HG02763 (cell line): ENCODE measurements around the gene RNU6-9.
"Not testable (repeated sequence)": the region's sequence is repeated elsewhere in the genome, so short reads cannot be mapped to it uniquely, and the experiment has no call there.

Experiments used
- ATAC-seq: cut with Tn5 transposase; IDR thresholded peaks from one replicate; pipeline ENCODE4 v1.9.1; 2021; ENCODE audit warnings: mild to moderate bottlenecking, moderate library complexity; ENCODE audit not compliant: unreplicated experiment

RNU6-9 gene

DNA sequence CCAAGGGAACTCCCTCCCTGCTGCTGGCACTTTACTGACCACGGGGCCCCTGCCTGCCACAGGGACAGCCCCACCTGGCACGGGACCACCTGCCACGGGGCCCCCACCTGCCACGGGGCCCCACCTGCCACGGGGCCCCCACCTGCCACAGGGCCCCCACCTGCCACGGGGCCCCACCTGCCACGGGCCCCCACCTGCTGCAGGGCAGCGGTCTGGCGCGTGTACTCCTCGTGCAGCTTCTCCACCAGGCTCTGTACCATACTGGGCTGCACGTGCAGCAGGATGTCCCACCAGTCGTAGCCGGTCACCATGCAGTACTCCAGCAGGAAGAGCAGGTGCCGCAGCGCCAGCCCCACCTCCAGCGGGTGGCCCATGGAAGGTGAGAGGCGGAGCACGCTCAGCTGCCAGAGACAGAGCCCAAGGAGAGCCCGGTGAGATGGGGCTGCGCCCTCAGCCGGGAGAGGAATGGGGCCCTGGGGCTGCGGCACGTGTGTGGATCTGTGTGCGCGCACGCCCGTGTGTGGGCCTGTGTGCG lies 16.4 kb upstream of the RNU6-9 start:
- no peak for ATAC-seq

DNA sequence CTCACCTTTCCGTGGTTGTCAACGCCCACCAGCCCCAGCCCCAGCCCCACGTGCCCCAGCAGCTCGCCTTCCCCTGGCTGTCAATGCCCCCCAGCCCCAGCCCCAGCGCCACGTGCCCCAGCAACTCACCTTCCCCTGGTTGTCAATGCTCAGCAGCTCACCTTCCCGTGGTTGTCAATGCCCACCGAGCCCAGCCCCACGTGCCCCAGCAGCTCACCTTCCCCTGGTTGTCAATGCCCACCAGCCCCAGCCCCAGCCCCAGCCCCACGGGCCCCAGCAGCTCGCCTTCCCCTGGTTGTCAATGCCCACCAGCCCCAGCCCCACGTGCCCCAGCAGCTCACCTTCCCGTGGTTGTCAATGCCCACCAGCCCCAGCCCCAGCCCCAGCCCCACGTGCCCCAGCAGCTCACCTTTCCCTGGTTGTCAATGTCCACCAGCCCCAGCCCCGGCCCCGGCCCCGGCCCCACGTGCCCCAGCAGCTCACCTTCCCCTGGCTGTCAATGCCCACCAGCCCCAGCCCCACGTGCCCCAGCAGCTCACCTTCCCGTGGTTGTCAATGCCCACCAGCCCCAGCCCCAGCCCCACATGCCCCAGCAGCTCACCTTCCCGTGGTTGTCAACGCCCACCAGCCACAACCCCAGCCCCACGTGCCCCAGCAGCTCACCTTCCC lies 15.2 kb upstream of the RNU6-9 start:
- not testable (repeated sequence) for ATAC-seq

DNA sequence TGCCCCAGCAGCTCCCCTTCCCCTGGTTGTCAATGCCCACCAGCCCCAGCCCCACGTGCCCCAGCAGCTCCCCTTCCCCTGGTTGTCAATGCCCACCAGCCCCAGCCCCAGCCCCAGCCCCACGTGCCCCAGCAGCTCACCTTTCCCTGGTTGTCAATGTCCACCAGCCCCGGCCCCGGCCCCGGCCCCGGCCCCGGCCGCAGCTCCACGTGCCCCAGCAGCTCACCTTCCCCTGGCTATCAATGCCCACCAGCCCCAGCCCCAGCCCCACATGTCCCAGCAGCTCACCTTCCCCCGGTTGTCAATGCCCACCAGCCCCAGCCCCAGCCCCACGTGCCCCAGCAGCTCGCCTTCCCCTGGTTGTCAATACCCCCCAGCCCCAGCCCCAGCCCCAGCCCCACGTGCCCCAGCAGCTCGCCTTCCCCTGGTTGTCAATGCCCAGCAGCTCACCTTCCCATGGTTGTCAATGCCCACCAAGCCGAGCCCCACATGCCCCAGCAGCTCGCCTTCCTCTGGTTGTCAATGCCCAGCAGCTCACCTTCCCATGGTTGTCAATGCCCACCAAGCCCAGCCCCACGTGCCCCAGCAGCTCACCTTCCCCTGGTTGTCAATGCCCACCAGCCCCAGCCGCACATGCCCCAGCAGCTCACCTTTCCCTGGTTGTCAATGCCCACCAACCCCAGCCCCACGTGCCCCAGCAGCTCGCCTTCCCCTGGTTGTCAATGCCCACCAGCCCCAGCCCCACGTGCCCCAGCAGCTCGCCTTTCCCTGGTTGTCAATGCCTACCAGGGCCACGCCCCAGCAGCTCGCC lies 14.3 kb upstream of the RNU6-9 start:
- not testable (repeated sequence) for ATAC-seq

DNA sequence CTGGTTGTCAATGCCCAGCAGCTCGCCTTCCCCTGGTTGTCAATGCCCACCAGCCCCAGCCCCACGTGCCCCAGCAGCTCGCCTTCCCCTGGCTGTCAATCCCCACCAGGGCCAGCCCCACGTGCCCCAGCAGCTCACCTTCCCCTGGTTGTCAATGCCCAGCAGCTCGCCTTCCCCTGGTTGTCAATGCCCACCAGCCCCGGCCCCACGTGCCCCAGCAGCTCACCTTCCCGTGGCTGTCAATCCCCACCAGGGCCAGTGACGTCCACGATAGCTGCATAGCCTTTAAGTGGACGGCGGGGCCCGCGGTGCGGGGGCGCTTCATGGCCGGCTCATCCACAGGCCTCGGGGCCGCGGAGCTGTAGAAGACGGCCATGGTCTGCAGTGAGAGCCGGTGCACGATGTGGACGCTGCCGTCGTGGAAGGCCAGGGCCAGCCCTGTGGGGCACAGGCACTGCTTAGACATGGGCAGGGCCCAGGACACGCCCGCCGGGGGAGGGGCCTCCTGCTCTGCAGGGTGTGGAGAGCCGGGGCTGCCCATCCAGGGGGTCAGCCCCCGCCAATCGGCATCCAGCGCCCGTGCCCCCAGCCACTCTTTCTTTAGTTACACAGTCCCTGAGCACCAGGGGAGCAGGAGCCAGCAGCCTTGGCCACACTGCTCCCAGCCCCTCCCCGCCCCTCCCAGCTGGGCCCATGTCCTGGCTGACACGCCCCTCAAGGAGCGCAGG lies 13.4 kb upstream of the RNU6-9 start:
- no peak for ATAC-seq

DNA sequence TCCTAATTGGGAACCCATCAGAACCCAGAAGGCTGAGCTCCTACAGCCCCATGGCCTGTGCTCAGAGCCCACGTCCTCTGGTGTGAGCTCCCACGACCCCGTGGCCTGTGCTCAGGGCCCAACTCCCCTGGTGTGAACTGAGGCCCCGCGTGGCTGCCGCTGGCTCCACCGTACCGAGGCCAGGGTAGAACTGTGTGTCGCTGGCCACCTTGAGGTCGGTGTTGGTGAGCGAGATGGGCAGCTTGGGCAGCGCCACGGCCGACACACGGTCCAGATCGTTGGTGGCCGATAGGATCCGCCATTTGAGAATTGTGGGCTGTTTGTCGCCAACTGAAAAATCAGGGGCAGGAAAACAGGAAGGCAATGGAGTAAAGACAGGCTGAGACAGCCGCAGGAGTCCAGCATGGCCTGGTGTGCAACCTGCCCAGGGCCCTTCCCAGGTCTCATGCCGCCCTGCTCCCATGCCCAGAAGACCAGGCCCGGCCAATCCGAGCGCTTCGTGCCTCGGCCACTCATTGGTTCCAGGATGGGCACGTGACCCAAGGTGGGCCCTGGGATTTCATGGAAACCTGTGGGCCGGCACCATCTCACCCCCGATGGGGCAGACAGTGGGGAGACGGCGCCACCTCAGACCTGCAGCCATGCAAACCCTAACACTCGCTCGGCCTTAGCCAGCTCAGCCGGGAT lies 11.8 kb upstream of the RNU6-9 start:
- no peak for ATAC-seq

DNA sequence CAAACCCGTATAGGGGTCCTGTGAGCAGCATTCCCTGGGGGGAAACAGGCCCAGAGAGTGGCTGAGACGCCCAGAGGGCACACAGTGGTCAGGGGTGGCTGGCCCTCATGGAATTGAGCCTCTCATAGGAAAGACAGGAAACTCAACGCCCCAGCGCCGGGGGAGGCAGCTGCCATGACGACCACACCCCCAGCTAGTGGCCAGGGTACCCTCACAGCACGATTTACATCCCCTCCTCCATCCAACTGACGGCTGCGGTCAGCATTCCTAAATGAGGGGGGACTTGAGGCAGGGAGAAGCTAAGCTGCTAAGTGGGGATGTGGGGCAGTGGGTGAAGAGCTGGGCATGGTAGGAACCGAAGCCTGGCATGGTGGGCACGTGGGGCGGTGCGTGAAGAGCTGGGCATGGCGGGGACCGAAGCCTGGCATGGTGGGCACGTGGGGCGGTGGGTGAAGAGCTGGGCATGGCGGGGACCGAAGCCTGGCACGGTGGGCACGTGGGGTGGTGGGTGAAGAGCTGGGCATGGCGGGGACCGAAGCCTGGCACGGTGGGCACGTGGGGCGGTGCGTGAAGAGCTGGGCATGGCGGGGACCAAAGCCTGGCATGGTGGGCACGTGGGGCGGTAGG lies 10.3 kb upstream of the RNU6-9 start:
- ATAC-seq, result no peak

DNA sequence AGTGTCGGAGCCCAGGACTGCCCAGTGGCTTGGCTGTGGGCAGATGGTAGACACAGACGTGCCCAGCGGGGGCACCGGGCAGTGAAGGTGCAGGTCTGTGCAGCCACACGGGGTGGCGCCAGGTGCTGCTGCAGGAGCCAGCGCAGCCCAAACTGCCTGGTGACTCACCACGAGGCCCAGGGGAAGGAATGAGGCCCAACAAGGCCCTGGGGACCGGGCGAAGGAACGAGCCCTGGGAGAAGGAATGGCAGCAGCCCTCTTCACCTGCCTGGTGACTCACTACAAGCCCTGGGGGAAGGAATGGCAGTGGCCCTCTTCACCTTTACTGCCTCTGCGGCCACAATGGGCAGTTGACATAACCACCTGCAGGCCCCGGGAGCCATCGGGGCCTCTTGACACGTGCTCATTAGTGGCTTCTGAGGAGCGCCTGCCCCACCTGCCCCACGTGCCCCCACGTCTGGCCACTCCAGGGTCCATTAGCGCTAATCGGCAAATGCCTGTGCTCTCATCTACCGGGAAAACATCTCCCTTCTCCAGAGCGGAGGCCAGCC lies 9.5 kb upstream of the RNU6-9 start:
- no peak for ATAC-seq

DNA sequence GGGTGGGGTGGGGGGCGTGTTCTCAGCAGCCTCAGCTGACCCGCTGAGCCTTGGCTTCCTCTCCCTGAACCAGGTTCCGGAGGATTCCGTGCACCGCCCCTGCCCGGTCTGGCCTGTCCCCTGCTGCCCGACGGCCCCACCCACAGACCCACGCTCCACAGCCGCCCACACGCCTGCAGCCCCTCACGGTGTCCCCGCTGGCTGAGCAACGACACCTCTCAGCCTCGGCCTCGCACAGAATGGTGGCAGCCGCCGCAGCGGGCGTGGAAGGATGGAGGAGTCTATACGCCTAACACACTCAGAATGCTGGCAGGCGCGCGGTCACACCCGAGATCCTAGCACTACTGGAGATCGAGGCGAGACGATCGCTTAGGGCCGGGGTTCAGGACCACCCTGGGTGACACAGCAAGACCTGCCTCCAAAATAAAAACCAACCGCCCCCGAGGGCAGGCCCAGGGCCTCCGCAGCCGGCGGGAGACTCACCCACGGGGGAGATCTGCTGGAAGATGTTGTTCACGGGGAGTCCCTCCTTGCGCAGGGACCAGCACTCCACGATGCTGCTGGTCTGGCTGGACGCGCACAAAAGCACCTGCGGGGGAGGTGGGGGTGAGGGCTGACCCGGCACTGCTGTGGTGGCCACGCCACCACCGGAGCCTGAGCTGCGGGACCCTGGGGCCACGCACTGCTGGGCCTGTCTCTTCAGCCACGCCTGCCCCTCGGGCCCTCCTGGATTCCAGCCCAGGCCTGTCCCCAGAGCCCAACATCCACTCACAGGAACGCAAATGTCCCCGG lies 8.7 kb upstream of the RNU6-9 start:
- ATAC-seq, result no peak

DNA sequence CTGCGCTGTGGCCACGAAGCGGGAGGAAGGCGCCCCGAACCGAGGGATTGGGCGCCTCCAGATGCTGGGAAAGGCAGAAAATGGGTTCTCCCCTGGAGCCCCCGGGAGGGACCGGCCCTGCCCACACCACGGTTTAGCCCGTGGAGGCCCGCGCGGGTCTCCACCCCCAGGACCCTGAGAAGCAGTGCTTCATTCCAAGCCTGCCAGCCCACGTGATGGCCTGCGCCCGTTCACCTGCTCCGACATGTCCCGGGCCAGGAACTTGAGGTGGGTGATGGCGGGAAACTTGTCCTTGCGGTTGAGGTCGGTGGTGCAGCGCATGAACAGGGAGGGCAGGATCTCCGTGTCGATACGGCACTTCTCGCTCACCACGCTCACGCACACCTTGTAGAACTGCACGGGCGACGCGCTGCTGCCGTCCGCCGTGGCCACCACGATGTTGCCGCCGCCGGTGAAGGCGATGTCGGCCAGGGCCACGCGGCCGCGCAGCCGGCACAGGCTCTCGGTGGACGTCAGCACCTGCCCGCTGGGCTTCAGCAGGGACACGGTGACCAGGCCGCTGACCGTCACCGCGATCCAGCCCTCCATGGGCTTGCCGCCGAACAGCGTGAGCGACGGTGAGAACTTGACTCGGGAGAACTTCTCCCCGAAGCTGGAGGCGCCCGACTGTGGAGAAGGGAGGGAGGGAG lies 7.6 kb upstream of the RNU6-9 start:
- ATAC-seq, result no peak

DNA sequence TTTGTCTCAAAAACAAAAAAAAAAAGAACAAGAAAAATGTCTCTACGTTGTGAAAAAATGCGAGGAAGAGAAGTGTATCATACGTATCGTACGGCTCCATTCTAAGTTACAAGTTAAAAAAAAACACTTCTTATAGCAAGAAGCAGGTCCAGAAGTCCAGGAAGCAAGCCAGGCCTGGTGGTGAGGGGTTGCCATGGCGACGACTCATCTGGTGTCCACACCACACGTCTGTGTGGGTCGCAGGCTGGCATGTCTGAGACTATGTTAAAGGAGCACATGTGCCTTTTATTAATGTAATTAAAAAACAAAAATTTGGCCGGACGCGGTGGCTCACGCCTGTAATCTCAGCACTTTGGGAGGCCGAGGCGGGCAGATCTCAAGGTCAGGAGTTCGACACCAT lies 6.2 kb upstream of the RNU6-9 start:
- no peak for ATAC-seq

DNA sequence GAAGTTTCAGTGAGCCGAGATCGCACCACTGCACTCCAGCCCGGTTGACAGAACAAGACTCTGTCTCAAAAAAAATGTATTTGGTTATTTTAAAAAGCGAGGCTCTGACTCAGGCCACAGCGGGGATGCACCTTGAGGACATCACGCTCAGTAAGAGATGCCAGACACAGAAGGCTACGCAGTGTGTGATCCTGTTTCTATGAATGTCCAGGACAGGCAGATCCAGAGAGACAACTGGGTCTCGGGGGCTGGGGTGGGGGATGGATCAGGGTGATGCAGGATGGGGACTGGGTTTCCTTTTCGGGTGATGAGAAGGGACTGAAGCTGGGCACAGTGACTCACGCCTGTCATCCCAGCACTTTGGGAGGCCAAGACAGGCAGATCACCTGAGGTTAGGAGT lies 5.7 kb upstream of the RNU6-9 start:
- ATAC-seq, result no peak

DNA sequence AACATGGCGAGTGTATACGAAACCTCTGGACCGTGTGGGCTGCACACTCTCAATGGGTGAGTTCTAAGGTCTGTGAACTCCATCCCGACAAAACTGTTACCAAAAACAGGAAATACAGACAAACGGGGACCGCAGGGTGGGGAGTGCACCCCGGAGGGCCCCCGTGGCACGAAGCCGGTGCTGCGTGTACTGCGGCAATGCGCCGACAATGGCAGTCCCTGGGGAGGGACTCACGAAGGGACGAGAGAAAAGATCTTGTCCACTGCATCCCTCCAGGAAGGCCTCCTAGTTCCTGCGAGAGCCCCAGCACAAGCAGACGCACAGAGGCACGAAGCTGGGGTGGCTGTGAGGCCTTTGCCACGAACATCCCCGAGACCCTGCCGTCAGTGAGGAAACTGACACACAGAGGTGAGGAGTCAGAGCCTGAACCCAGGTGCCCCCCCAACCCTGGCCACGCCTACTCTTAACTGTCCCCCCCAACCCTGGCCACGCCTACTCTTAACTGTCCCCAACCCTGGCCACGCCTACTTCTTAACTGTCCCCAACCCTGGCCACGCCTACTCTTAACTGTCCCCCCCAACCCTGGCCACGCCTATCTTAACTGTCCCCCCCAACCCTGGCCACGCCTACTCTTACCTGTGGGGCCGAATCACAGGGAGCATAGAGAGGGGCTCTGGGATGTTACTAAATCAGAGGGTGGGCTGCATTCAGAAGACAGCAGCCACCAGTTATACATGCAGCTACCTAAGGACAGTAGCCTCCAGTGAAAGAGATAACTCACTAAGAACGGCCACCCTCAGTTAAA lies 4.5 kb upstream of the RNU6-9 start:
- ATAC-seq, result no peak

DNA sequence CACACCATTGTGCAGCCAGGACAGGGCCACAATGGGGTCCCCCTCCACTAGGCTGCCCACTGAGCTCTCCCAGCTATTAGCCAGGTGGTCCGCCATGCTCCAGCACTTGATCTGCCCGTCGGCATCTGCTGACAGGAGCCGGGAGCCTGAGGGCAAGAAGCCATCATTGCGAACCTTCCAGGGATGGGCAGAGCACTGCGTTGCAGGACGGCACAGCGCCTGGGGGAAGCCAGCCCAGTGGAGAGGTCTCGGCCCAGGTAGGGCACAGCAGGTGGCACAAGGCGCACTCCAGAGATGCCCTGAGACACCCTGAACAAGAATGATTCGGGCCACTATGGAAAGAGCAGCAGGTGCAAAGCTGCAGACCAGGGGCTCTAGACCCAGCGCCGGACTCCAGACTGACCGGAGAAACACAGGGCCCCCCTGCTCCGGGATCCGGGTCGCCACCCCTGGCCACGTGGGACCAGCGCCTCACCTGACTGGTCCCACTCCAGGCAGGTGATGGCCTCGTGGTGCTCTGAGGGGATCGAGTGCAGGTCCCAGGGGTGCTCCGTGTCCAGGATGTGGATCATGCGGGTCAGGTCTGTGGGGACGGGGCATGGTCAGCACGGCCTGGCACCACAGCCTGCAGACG lies 3.5 kb upstream of the RNU6-9 start:
- no peak for ATAC-seq

DNA sequence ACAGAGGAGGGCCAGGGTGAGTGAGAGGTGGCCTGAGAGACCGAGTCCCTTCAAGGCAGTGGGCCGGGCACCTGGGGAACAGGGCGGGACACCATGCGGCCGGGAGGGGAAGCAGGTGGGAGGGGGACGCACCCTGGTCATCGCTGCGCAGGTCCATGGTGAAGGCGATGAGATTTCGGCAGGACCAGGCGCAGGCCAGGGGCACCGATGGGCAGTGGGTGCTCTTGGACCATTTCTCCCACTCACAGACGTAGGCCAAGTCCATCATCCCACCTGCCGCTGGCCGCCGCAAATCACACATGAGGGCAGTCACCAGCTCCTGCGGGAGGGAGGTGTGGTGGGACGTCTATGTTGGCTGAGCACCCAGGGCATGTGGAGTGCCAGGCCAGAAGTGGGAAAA lies 2.5 kb upstream of the RNU6-9 start:
- ATAC-seq, result no peak

DNA sequence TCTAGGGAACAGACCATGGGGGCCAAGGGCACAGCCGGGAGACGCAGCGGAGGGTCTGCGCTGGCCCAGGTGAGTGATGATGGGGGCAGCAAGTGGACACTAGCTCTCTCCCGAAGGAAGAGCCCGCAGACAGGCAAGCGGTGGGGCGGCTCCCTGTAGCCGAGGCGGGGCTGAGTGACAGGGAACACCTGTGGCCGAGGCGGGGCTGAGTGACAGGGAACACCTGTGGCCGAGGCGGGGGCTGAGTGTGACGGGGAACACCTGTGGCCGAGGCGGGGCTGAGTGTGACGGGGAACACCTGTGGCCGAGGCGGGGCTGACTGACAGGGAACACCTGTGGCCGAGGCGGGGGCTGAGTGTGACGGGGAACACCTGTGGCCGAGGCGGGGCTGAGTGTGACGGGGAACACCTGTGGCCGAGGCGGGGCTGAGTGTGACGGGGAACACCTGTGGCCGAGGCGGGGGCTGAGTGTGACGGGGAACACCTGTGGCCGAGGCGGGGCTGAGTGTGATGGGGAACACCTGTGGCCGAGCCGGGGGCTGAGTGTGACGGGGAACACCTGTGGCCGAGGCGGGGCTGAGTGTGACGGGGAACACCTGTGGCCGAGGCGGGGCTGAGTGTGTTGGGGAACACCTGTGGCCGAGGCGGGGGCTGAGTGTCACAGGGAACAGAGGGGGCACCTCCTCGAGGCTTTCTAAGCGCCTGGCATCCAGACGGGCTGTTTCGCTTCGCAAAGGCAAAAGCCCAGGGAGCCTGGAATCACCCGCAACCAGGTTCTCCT lies 1.7 kb upstream of the RNU6-9 start:
- not testable (repeated sequence) for ATAC-seq

DNA sequence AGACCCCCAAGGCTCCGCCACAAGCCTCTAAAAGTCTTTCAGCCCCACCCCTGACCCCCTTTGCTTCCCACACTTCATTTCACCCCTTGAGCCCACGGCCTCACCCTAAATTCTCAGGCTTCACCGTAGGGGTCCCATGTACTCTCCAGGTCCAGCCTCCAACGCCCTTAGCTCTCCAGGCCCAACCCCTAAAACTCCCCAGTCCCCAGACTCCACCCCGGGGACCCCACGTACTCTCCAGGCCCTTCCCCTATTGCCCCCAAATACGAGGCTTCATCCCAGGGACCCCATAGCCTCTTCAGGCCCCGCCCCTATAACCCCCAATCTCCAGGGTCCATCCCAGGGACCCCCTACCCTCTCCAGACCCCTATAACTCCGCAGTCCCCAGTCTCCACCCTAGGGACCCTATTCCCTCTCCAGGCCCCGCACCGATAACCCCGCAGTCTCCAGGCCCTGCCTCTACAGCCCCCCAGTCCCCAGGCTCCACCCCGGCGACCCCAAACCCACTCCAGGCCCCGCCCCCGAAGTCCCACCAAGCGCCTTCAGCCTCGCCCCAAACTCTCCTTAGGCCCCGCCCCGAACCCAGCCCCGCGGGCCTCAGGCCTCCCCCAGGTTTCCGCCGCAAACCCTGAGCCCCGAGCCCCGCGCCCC lies 916 bp upstream of the RNU6-9 start:
- no peak for ATAC-seq
